22Rv1 (cell line): ENCODE results near the gene BNIPL.

Source experiments
- ZFX ChIP-seq: fragments of 450-650 bp; IDR thresholded peaks from 2 replicates; pipeline ENCODE4 v1.6.1; 2017; ENCODE audit warnings: antibody characterized with exemption, borderline replicate concordance
- TF ChIP-seq, protein P1 (sequence below): fragments of 450-650 bp; IDR thresholded peaks from 2 replicates; pipeline ENCODE4 v1.5.1; 2017; ENCODE audit warnings: mild to moderate bottlenecking

- TF ChIP-seq, protein P1, sequence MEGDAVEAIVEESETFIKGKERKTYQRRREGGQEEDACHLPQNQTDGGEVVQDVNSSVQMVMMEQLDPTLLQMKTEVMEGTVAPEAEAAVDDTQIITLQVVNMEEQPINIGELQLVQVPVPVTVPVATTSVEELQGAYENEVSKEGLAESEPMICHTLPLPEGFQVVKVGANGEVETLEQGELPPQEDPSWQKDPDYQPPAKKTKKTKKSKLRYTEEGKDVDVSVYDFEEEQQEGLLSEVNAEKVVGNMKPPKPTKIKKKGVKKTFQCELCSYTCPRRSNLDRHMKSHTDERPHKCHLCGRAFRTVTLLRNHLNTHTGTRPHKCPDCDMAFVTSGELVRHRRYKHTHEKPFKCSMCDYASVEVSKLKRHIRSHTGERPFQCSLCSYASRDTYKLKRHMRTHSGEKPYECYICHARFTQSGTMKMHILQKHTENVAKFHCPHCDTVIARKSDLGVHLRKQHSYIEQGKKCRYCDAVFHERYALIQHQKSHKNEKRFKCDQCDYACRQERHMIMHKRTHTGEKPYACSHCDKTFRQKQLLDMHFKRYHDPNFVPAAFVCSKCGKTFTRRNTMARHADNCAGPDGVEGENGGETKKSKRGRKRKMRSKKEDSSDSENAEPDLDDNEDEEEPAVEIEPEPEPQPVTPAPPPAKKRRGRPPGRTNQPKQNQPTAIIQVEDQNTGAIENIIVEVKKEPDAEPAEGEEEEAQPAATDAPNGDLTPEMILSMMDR = no peak
- no peak for TF ChIP-seq ZFX
Measured at GRCh38 chr1:151067185-151067584, 30.8 kb downstream of the BNIPL start.
